Osteoblast (primary cell): ENCODE measurements around the gene GRWD1. TPM values are rescaled to one million over a fixed set of nuclear protein-coding genes. Genes with fewer than 3 reads are reported as not detected.
A peak's percentile ranks its signal among the peaks of the same experiment; 100 is the strongest.

Source experiments
- DNase-seq: peaks from one replicate; pipeline ENCODE4 v3.0.0; 2011; ENCODE audit warnings: low spot score, mixed read lengths; ENCODE audit not compliant: insufficient read length; ENCODE audit errors: missing footprints
- H2AFZ ChIP-seq: 2 replicates; pipeline ENCODE4 v1.6.0; 2011; ENCODE audit warnings: mild to moderate bottlenecking, low read length
- H3K27ac ChIP-seq: 2 replicates; pipeline ENCODE4 v1.5.1; 2011; ENCODE audit warnings: mild to moderate bottlenecking, low read depth, low read length, moderate library complexity
- H3K27me3 ChIP-seq: 2 replicates; pipeline ENCODE4 v1.6.0; 2012; ENCODE audit warnings: mild to moderate bottlenecking, control low read depth, inconsistent platforms, low read length, moderate library complexity; ENCODE audit not compliant: insufficient read depth
- H3K36me3 ChIP-seq: 2 replicates; pipeline ENCODE4 v1.5.1; 2011; ENCODE audit warnings: mild to moderate bottlenecking, low read length, control low read depth, moderate library complexity; ENCODE audit not compliant: insufficient read depth
- H3K4me1 ChIP-seq: 2 replicates; pipeline ENCODE4 v1.5.1; 2011; ENCODE audit warnings: mild to moderate bottlenecking, low read length, control low read depth, moderate library complexity; ENCODE audit not compliant: insufficient read depth
- H3K4me2 ChIP-seq: 2 replicates; pipeline ENCODE4 v1.6.0; 2011; ENCODE audit warnings: mild to moderate bottlenecking, low read length; ENCODE audit not compliant: insufficient read depth
- H3K4me3 ChIP-seq: fragments of 200-600 bp; sonication (generic); 3 replicates; pipeline ENCODE4 v1.5.1; 2012; ENCODE audit warnings: mild to moderate bottlenecking, low read length, inconsistent platforms; ENCODE audit not compliant: insufficient read depth
- H3K79me2 ChIP-seq: 2 replicates; pipeline ENCODE4 v1.6.0; 2012; ENCODE audit warnings: mild to moderate bottlenecking, low read length, control low read depth, inconsistent platforms; ENCODE audit not compliant: insufficient read depth
- H3K9me3 ChIP-seq: 2 replicates; pipeline ENCODE4 v1.5.1; 2011; ENCODE audit warnings: low read depth, low read length, control low read depth
- H4K20me1 ChIP-seq: 2 replicates; pipeline ENCODE4 v1.6.0; 2012; ENCODE audit warnings: mild to moderate bottlenecking, low read length, control low read depth; ENCODE audit not compliant: insufficient read depth
- CTCF ChIP-seq: IDR thresholded peaks from 2 replicates; pipeline ENCODE4 v1.5.1; 2011; ENCODE audit warnings: mild to moderate bottlenecking, low read depth, low read length, moderate library complexity; ENCODE audit errors: extremely low read depth
- total RNA-seq: library from RNA; depleted of rRNA; stranded (reverse); fragments of >200 nt; gene quantifications from 2 replicates; pipeline ENCODE4 v1.2.3, GENCODE V29; 2012

Gene GRWD1
- total RNA-seq, 1 donor: 25.0 TPM

DNA sequence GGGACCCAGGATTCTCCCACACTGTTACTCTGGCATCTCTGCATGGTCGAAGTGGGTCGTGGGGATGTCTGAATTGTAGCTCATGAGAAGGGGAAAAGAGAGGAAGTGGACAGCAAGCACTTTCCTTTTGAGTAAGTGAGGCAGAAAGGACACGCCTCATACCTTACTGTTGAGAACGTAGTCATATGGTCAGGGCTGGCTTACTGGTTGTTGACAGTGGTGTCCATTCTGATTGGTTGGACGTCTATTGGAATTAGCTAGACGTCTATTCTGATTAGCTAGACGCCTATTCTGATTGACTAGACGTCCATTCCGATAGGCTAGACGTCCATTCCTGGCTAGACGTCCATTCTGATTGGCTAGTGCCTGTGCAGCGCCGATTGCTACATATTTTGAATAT lies 39.9 kb upstream of the GRWD1 start:
- Histone ChIP-seq H3K36me3 (no peaks in the 10 kb centered on the region), H2AFZ (no peak overlapping the region), H3K27ac (no peak overlapping the region), H3K27me3 (no peaks in the 10 kb centered on the region), H3K9me3 (no peaks in the 10 kb centered on the region), H3K4me3 (no peak overlapping the region), H4K20me1 (no peaks in the 10 kb centered on the region), H3K4me2 (no peak overlapping the region), H3K79me2 (no peaks in the 10 kb centered on the region), H3K4me1 (no peaks in the 10 kb centered on the region)
- no peak for DNase-seq
- TF ChIP-seq CTCF: no peak

DNA sequence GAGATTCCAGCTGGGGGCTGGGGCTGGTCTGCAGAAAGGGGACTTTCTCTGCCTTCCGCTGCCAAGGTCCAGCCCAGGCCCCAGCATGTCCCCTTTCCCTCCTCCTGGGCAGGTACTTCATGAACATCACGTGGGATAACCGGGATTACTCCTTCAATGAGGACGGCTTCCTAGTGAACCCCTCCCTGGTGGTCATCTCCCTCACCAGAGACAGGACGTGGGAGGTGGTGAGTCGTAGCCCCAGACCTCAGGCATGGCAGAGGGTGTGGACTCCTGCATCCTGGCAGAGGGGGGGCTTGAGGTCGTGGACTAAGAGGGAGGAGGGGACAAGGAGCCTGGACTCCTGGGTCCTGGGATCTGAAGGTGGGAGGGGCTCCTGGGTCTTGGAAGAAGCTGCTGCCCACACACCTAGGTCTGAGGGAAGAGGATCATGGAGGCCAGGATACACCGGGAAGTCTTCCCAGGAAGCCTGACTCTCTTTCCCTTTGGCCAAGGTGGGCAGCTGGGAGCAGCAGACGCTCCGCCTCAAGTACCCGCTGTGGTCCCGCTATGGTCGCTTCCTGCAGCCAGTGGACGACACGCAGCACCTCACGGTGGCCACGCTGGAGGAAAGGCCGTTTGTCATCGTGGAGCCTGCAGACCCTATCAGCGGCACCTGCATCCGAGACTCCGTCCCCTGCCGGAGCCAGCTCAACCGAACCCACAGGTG lies 31.8 kb upstream of the GRWD1 start:
- Histone ChIP-seq H3K4me3 (no peak overlapping the region), H3K27ac (no peak overlapping the region), H3K27me3 (peaks cover 3% of the 10 kb centered on the region), H4K20me1 (no peaks in the 10 kb centered on the region), H3K4me1 (peaks cover 5% of the 10 kb centered on the region), H3K9me3 (no peaks in the 10 kb centered on the region), H3K79me2 (no peaks in the 10 kb centered on the region), H3K36me3 (no peaks in the 10 kb centered on the region), H3K4me2 (no peak overlapping the region), H2AFZ (no peak overlapping the region)
- no peak for TF ChIP-seq CTCF
- peak; percentile 74 for DNase-seq

GRCh38 chr19:48415395-48415794 lies 30.4 kb upstream of the GRWD1 start:
- H4K20me1 ChIP-seq: no peaks in the 10 kb centered on the region
- TF ChIP-seq CTCF: no peak
- H2AFZ ChIP-seq: no peak overlapping the region
- H3K27me3 ChIP-seq: peaks cover 3% of the 10 kb centered on the region
- no peak overlapping the region for H3K4me3 ChIP-seq
- peak; percentile 72 for DNase-seq
- no peaks in the 10 kb centered on the region for H3K9me3 ChIP-seq
- peaks cover 5% of the 10 kb centered on the region for H3K4me1 ChIP-seq
- H3K79me2 ChIP-seq: no peaks in the 10 kb centered on the region
- no peak overlapping the region for H3K4me2 ChIP-seq
- no peak overlapping the region for H3K27ac ChIP-seq
- H3K36me3 ChIP-seq: no peaks in the 10 kb centered on the region

DNA sequence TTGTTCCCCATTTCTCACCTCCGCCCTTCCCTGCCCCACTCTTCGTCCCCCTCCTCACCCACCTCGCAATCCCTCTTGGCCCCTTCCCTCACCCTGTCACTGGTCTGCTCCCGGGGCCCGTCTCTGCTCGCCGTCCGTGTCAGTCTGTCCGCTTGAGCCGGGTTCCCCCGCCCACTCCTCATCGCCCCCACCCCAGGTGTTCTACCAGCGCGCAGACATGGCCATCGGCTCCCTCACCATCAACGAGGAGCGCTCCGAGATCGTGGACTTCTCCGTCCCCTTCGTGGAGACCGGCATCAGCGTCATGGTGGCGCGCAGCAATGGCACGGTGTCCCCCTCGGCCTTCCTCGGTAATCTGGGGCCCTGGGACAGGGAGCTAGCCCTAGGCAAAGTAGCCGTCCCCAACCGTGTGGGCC lies 30.0 kb upstream of the GRWD1 start:
- no peak for DNase-seq
- Histone ChIP-seq H3K27me3 (peaks cover 3% of the 10 kb centered on the region), H3K9me3 (no peaks in the 10 kb centered on the region), H3K4me2 (no peak overlapping the region), H4K20me1 (no peaks in the 10 kb centered on the region), H2AFZ (no peak overlapping the region), H3K36me3 (no peaks in the 10 kb centered on the region), H3K4me1 (peaks cover 5% of the 10 kb centered on the region), H3K27ac (no peak overlapping the region), H3K79me2 (no peaks in the 10 kb centered on the region), H3K4me3 (no peak overlapping the region)
- TF ChIP-seq CTCF: no peak
